Esophagus (tissue), 2 donors: ENCODE measurements around the gene TRAPPC4. TPM values are rescaled to one million over a fixed set of nuclear protein-coding genes. Genes with fewer than 3 reads are reported as not detected.
"Not testable (repeated sequence)": the region's sequence is repeated elsewhere in the genome, so short reads cannot be mapped to it uniquely, and the experiment has no call there.

Source experiments
- H3K27ac ChIP-seq, 2 donors: one replicate each; pipeline ENCODE4 v1.5.1; 2013; ENCODE audit warnings: low read depth in 2 of 2, mild to moderate bottlenecking in 2 of 2, inconsistent platforms in 1 of 2, low read length in 1 of 2, moderate library complexity in 1 of 2
- H3K27me3 ChIP-seq, 2 donors: one replicate each; pipeline ENCODE4 v1.6.1; 2013; ENCODE audit warnings: low read length in 2 of 2, control low read depth in 1 of 2, mild to moderate bottlenecking in 1 of 2; ENCODE audit not compliant: insufficient read depth in 2 of 2, control insufficient read depth in 1 of 2
- H3K36me3 ChIP-seq, 2 donors: one replicate each; pipeline ENCODE4 v1.6.1; 2013; ENCODE audit warnings: low read length in 1 of 2; ENCODE audit not compliant: control insufficient read depth in 2 of 2, insufficient read depth in 2 of 2
- H3K4me1 ChIP-seq, 2 donors: one replicate each; pipeline ENCODE4 v1.6.1; 2013; ENCODE audit warnings: low read length in 1 of 2; ENCODE audit not compliant: control insufficient read depth in 2 of 2, insufficient read depth in 2 of 2
- H3K4me3 ChIP-seq, 2 donors: one replicate each; pipeline ENCODE4 v1.5.1; 2013; ENCODE audit warnings: low read length in 2 of 2, mild to moderate bottlenecking in 2 of 2, low read depth in 1 of 2, moderate library complexity in 1 of 2
- H3K9me3 ChIP-seq, 2 donors: one replicate each; pipeline ENCODE4 v1.6.1; 2013; ENCODE audit warnings: mild to moderate bottlenecking in 2 of 2, low read depth in 1 of 2, low read length in 1 of 2, moderate library complexity in 1 of 2; ENCODE audit not compliant: control insufficient read depth in 2 of 2, insufficient read depth in 1 of 2
- WGBS, 2 donors: extraction: QIAGEN DNeasy Blood & Tissue Kit; methylation state at CpG; one replicate each; pipeline ENCODE4 v1.1.7; 2013; 5-methylcytosine and 5-hydroxymethylcytosine counted together
- polyA plus RNA-seq, 2 donors: library from polyadenylated mRNA; stranded (reverse); fragments of 200-250 nt; gene quantifications; one replicate each; pipeline ENCODE4 v1.2.3, GENCODE V29; 2013
- donor health status: healthy with polysubstance abuse.
- donor health status: Bipolar disorder and iron deficiency.

TRAPPC4 gene
- polyA plus RNA-seq, 2 donors = 11.7 to 32.5 TPM

- H3K4me1 ChIP-seq = no peaks in the 10 kb centered on the region
- no peak overlapping the region for H3K27ac ChIP-seq
- H3K9me3 ChIP-seq = no peaks in the 10 kb centered on the region
- peaks cover 10 to 19% of the 10 kb centered on the region in 2 donors for H3K36me3 ChIP-seq
- no peaks in the 10 kb centered on the region for H3K27me3 ChIP-seq
- WGBS, 2 donors = 81 to 86% methylated on average over 3 of the region's 3 CpGs
- no peak overlapping the region for H3K4me3 ChIP-seq
These were observed 5.9 kb upstream of the TRAPPC4 start for GRCh38 chr11:119012629-119013170.

GRCh38 chr11:119014209-119014924 is 4.2 kb upstream of the TRAPPC4 start:
- 92 to 94% methylated on average over 17 of the region's 17 CpGs for WGBS, 2 donors

GRCh38 chr11:119015054-119015611 is 3.4 kb upstream of the TRAPPC4 start:
- H3K4me1 ChIP-seq = no peaks in the 10 kb centered on the region
- H3K4me3 ChIP-seq = no peak overlapping the region
- 61% methylated on average over 8 of the region's 8 CpGs for WGBS, 2 donors
- no peak overlapping the region for H3K27ac ChIP-seq
- no peaks in the 10 kb centered on the region for H3K27me3 ChIP-seq
- H3K9me3 ChIP-seq = no peaks in the 10 kb centered on the region
- H3K36me3 ChIP-seq = peaks cover 10 to 19% of the 10 kb centered on the region in 2 donors

More at GRCh38 chr11:119014209-119014924, 4.2 kb upstream of the TRAPPC4 start:
- Histone ChIP-seq H3K9me3 (no peaks in the 10 kb centered on the region), H3K4me3 (no peak overlapping the region), H3K27ac (no peak overlapping the region), H3K36me3 (peaks cover 10 to 19% of the 10 kb centered on the region in 2 donors), H3K4me1 (no peaks in the 10 kb centered on the region), H3K27me3 (no peaks in the 10 kb centered on the region)

GRCh38 chr11:119016216-119017009 is 2.2 kb upstream of the TRAPPC4 start:
- Histone ChIP-seq H3K36me3 (peaks cover 10 to 14% of the 10 kb centered on the region in 2 donors), H3K27ac (peak overlapping the region in 1 of 2 donors; percentile 10), H3K27me3 (no peaks in the 10 kb centered on the region), H3K4me3 (peak overlapping the region in 1 of 2 donors; percentile 100), H3K9me3 (no peaks in the 10 kb centered on the region), H3K4me1 (no peaks in the 10 kb centered on the region)
- WGBS, 2 donors = 63 to 69% methylated on average over 14 of the region's 14 CpGs

- WGBS, 2 donors = 1 to 2% methylated on average over 10 of the region's 10 CpGs
- not testable (repeated sequence) for H3K9me3 ChIP-seq, H3K27me3 ChIP-seq, H3K4me1 ChIP-seq
- H3K4me3 ChIP-seq = peak overlapping the region; percentile 90 to 100
- peaks cover 10 to 12% of the 10 kb centered on the region in 2 donors for H3K36me3 ChIP-seq
- H3K27ac ChIP-seq = peak overlapping the region; percentile 24 to 66
These were observed 1.2 kb upstream of the TRAPPC4 start for GRCh38 chr11:119017377-119017776.

GRCh38 chr11:119019996-119020395 is 1.4 kb downstream of the TRAPPC4 start:
- Histone ChIP-seq H3K9me3 (no peaks in the 10 kb centered on the region), H3K27ac (no peak overlapping the region), H3K4me1 (no peaks in the 10 kb centered on the region), H3K36me3 (peaks cover 10 to 17% of the 10 kb centered on the region in 2 donors), H3K27me3 (no peaks in the 10 kb centered on the region), H3K4me3 (peak overlapping the region in 1 of 2 donors; percentile 100)
- 35% methylated on average over 2 of the region's 2 CpGs for WGBS, 2 donors

- H3K27me3 ChIP-seq = no peaks in the 10 kb centered on the region
- peaks cover 5 to 12% of the 10 kb centered on the region in 2 donors for H3K36me3 ChIP-seq
- WGBS, 2 donors = 85 to 88% methylated on average over 5 of the region's 5 CpGs
- no peak overlapping the region for H3K27ac ChIP-seq
- no peaks in the 10 kb centered on the region for H3K4me1 ChIP-seq
- H3K9me3 ChIP-seq = no peaks in the 10 kb centered on the region
- H3K4me3 ChIP-seq = no peak overlapping the region
These were observed 3.1 kb downstream of the TRAPPC4 start for GRCh38 chr11:119021631-119022030.

- Histone ChIP-seq H3K27ac (no peak overlapping the region), H3K9me3 (no peaks in the 10 kb centered on the region), H3K4me3 (no peak overlapping the region), H3K27me3 (no peaks in the 10 kb centered on the region), H3K4me1 (peaks cover 0 to 1% of the 10 kb centered on the region in 2 donors), H3K36me3 (peaks cover 5 to 18% of the 10 kb centered on the region in 2 donors)
These were observed 5.2 kb downstream of the TRAPPC4 start for GRCh38 chr11:119023741-119024140.

- H3K36me3 ChIP-seq = peaks cover 5 to 18% of the 10 kb centered on the region in 2 donors
These were observed 6.0 kb downstream of the TRAPPC4 start for GRCh38 chr11:119024430-119025098.

More at GRCh38 chr11:119024430-119025098, 6.0 kb downstream of the TRAPPC4 start:
- H3K27ac ChIP-seq = no peak overlapping the region
- H3K4me1 ChIP-seq = peaks cover 4 to 10% of the 10 kb centered on the region in 2 donors
- H3K27me3 ChIP-seq = no peaks in the 10 kb centered on the region
- H3K4me3 ChIP-seq = no peak overlapping the region
- WGBS, 2 donors = 72 to 80% methylated on average over 15 of the region's 15 CpGs
- no peaks in the 10 kb centered on the region for H3K9me3 ChIP-seq
